Mucosa of stomach (tissue), 1 donor: ENCODE measurements around the gene LIMK1.
A peak's percentile ranks its signal among the peaks of the same experiment; 100 is the strongest.

ENCODE experiments used
- H3K27me3 ChIP-seq: one replicate; pipeline ENCODE4 v1.7.0; 2013; ENCODE audit warnings: mild to moderate bottlenecking, low read length; ENCODE audit not compliant: control insufficient read depth, insufficient read depth
- H3K36me3 ChIP-seq: one replicate; pipeline ENCODE4 v1.7.0; 2013; ENCODE audit warnings: low read length; ENCODE audit not compliant: control insufficient read depth, insufficient read depth
- H3K4me1 ChIP-seq: one replicate; pipeline ENCODE4 v1.7.0; 2013; ENCODE audit warnings: mild to moderate bottlenecking, low read length; ENCODE audit not compliant: control insufficient read depth, insufficient read depth
- H3K4me3 ChIP-seq: one replicate; pipeline ENCODE4 v1.7.0; 2013; ENCODE audit warnings: low read length
- H3K9ac ChIP-seq: one replicate; pipeline ENCODE4 v1.7.0; 2013; ENCODE audit warnings: mild to moderate bottlenecking, low read length, moderate library complexity
- H3K9me3 ChIP-seq: one replicate; pipeline ENCODE4 v1.7.0; 2013; ENCODE audit warnings: mild to moderate bottlenecking, low read length, moderate library complexity; ENCODE audit not compliant: control insufficient read depth
- donor health status: Pancreatic carcinoma.

The LIMK1 gene

DNA sequence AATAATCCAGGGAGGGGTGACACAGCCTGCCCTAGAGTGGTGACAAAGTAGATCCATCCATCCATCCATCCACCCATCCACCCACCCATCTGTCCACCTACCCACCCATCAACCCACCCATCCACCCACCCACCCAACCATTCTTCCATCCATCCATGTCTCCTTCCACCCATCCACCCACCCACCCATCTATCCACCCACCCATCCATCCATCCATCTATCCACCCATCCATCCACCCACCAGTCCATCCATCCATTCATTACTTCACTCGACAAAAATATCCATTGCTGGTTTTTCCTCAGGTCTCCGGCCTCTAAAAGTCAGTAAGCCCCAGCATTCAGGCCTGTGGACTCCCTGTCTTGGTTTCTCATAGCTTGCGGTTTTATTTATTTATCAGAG lies 12.5 kb upstream of the LIMK1 start:
- H3K9ac ChIP-seq, result no peak overlapping the region
- no peaks in the 10 kb centered on the region for H3K27me3 ChIP-seq
- H3K9me3 ChIP-seq, result no peaks in the 10 kb centered on the region
- H3K4me3 ChIP-seq, result no peak overlapping the region
- H3K4me1 ChIP-seq, result no peaks in the 10 kb centered on the region
- no peaks in the 10 kb centered on the region for H3K36me3 ChIP-seq

- Histone ChIP-seq H3K4me1 (no peaks in the 10 kb centered on the region), H3K27me3 (no peaks in the 10 kb centered on the region), H3K4me3 (no peak overlapping the region), H3K36me3 (no peaks in the 10 kb centered on the region), H3K9ac (no peak overlapping the region), H3K9me3 (no peaks in the 10 kb centered on the region)
Measured at GRCh38 chr7:74074770-74075169, 8.8 kb upstream of the LIMK1 start.

DNA sequence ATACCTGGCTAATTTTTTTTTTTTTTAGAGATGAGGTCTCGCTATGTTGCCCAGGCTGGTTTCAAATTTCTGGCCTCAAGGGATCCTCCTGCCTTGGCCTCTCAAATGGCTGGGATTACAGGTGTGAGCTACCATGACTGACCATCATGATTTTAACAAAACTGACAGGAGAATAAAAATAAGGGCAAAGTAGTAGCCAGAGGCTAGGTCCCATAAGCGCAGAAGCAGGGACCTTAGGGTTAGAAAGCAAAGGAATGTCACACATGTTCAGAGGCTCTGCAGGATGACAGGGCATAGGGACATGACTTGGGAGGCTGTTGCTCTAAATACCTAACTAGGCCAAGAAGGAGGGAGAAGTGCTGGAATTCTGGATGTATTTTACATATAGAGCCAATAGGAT lies 5.1 kb upstream of the LIMK1 start:
- no peaks in the 10 kb centered on the region for H3K27me3 ChIP-seq
- no peaks in the 10 kb centered on the region for H3K36me3 ChIP-seq
- H3K4me3 ChIP-seq, result no peak overlapping the region
- no peaks in the 10 kb centered on the region for H3K9me3 ChIP-seq
- no peak overlapping the region for H3K9ac ChIP-seq
- no peaks in the 10 kb centered on the region for H3K4me1 ChIP-seq

DNA sequence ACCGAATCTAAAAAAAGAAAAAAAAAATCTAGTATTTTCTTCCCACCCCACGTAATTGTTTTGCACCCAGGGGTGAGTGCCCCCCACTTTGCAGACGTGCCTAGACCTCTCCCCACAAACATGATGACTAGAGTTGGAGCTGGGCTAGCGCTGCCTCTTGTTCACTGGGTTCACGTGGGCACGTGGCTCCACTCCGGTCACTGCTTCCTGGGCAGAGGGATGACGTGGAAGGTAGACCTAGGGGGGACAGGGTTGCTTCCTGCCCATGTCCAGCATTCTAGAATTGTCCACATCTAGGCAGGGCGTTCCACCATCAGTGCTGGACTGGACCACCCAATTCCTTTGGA lies 861 bp upstream of the LIMK1 start:
- Histone ChIP-seq H3K9ac (no peak overlapping the region), H3K9me3 (no peaks in the 10 kb centered on the region), H3K4me1 (peaks cover 10% of the 10 kb centered on the region), H3K36me3 (no peaks in the 10 kb centered on the region), H3K27me3 (no peaks in the 10 kb centered on the region), H3K4me3 (no peak overlapping the region)

- Histone ChIP-seq H3K27me3 (no peaks in the 10 kb centered on the region), H3K36me3 (no peaks in the 10 kb centered on the region)
Measured at GRCh38 chr7:74083928-74084721, 521 bp downstream of the LIMK1 start.

DNA sequence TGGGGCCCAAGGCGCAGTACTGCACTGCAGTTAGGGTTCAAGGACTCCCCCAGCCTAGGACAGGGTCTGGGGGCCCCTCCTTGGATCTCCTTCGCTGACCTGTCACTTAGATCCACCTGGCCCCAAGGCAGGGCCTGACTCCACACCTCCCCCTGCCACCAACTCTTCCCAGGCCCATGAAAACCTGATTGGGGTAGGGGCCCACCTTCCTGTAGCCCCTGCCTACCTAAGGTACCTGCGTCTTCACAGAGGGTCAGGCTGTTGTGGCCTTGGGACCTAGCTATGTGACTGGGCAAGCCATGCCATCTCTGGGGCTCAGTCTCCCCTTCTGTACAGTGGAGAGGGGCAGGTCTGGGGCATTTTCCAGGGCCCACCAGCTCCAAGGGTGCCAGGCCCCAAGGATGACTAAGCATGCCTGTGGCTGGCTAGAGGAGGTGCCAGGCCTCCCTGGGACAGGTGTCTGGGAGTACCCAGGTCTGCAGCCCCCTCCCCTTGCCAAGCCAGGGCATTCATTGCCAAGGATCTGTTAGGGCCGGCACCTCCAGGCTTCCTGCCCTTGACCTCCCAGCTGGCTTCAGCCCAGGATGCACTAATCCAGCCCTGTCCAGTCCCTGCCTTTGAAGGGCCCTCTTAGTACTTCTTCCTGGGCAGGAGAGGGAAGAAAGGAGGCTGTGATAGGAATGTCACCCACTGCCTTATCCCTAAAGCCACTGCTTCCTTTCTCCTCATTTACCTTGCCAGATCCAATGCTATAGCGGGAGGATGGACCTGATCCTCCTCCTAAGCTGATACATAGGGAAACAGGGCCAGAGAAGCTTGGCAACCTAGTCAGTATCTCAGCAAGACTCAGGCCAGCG lies 1.3 kb downstream of the LIMK1 start:
- Histone ChIP-seq H3K4me3 (no peak overlapping the region), H3K4me1 (peaks cover 10% of the 10 kb centered on the region), H3K9me3 (no peaks in the 10 kb centered on the region), H3K27me3 (no peaks in the 10 kb centered on the region), H3K36me3 (no peaks in the 10 kb centered on the region), H3K9ac (peak overlapping the region; percentile 74)

More at GRCh38 chr7:74083928-74084721, 521 bp downstream of the LIMK1 start:
- Histone ChIP-seq H3K9me3 (no peaks in the 10 kb centered on the region), H3K9ac (peak overlapping the region; percentile 74), H3K4me3 (no peak overlapping the region), H3K4me1 (peaks cover 10% of the 10 kb centered on the region)

GRCh38 chr7:74087791-74088453 lies 4.3 kb downstream of the LIMK1 start:
- Histone ChIP-seq H3K9me3 (no peaks in the 10 kb centered on the region), H3K4me3 (no peak overlapping the region), H3K4me1 (peaks cover 15% of the 10 kb centered on the region), H3K9ac (no peak overlapping the region), H3K27me3 (no peaks in the 10 kb centered on the region), H3K36me3 (no peaks in the 10 kb centered on the region)

DNA sequence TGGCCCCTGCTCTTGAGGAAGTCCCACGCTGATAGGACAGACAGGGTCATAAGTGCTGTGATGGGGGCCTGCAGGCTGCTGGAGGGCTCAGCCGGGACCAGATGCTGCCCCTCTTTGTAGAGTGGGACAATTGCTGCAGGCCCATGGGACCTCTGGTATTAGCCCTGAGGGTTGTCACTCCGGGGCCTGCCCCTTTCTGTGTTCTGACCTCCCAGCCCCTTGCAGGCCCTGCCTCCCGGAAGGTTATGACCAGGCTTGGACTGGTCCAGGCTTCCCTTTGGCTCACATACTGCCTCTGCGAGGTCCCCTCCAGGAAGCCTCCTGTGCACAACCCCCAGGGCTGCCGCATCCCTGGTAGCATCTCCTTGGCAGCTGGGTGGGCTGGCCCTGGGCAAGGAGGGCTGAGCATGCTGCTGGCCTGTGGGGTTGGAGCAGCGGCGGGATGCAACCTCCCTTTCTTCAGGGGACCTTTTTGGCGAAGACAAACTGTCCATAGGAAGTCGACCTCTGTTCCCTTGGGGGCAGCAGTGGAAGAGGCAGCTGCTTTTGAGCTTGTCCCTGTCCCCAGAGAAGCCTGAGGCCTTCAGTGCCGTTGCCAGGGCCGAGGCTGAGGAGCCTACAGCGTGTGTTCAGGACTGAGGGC lies 8.8 kb downstream of the LIMK1 start:
- peaks cover 14% of the 10 kb centered on the region for H3K4me1 ChIP-seq
- H3K9me3 ChIP-seq, result no peaks in the 10 kb centered on the region
- no peaks in the 10 kb centered on the region for H3K36me3 ChIP-seq
- no peaks in the 10 kb centered on the region for H3K27me3 ChIP-seq
- H3K9ac ChIP-seq, result no peak overlapping the region
- H3K4me3 ChIP-seq, result no peak overlapping the region

DNA sequence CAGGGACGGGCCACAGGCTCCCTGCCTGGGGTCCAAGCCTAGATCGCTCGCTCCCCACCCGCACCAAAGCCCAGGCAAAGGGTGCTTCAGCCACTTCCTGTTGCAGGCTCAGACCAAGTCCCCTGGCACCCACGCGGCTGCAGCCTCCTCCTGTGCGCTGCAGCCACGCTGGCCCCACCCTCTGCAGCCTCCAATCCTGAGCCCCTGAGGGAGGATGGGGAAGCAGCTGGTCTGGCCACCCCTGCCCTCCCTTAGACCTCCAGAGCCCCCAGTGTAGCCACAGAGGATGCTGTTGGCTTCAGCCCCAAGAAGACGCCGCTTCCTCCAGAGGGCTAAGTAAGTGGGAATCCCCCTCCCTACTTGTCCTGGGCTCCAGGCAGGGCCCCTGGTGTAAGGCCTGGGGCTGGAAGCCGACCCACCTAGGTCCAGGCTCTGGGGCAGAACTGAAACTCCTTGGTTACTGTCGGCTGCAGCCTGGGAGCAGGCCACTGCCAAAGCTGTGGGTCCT lies 9.4 kb downstream of the LIMK1 start:
- H3K9me3 ChIP-seq, result no peaks in the 10 kb centered on the region
- peaks cover 14% of the 10 kb centered on the region for H3K4me1 ChIP-seq
- no peak overlapping the region for H3K4me3 ChIP-seq
- no peaks in the 10 kb centered on the region for H3K36me3 ChIP-seq
- no peaks in the 10 kb centered on the region for H3K27me3 ChIP-seq
- H3K9ac ChIP-seq, result no peak overlapping the region

GRCh38 chr7:74093671-74094223 lies 10.1 kb downstream of the LIMK1 start:
- Histone ChIP-seq H3K4me1 (peaks cover 14% of the 10 kb centered on the region), H3K9ac (no peak overlapping the region), H3K36me3 (no peaks in the 10 kb centered on the region), H3K9me3 (no peaks in the 10 kb centered on the region), H3K4me3 (no peak overlapping the region), H3K27me3 (no peaks in the 10 kb centered on the region)

DNA sequence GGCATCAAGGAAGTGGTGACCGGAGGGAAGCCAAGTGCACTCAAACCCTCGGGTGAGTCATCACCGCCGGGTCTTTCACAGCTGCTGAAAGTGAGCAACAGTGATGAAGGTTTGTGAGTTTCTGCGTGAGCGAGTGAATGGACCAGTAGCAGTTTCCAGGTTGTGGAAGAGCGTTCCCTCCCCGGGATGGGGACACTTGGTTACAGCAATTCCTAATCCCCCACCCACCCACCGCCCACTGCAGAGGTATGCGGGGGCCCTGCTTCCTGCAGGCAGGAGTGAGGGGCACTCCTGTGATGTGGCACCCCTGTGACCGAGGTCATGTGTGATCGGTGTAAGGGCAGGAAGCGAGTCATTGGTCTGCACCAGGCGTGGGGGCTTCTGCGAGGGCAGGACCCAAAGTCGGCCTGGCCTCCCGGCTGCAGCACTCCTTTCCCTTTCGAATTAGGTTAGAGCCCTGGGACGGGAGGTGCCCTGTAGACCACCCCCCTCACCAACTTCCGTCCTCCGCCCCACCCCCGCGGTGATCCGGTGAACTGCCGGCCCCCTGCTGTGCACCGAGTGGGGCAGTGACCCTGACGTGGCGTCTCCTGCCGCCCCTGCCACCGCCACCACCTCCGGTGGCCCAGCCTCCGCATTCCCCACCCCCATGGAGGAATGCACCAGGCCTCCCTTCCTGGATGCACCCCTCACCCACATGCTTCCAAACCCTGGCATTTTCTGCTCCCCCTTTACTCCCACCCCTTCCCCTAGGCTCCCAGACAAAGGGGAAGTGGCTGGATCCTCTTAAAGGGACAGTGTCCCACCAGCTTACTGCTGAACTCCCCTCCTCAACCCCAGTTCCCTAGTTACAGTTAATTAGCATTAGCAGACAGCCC lies 10.9 kb downstream of the LIMK1 start:
- H3K4me1 ChIP-seq, result peaks cover 14% of the 10 kb centered on the region
- H3K36me3 ChIP-seq, result no peaks in the 10 kb centered on the region
- H3K9ac ChIP-seq, result peak overlapping the region; percentile 25
- no peak overlapping the region for H3K4me3 ChIP-seq
- no peaks in the 10 kb centered on the region for H3K9me3 ChIP-seq
- H3K27me3 ChIP-seq, result no peaks in the 10 kb centered on the region
